ENCODE results near the gene KCNN4. TPM values are rescaled to one million over a fixed set of nuclear protein-coding genes. Genes with fewer than 3 reads are reported as not detected.

Gene KCNN4
- total RNA-seq, 1 experiment from 2014 or later = 0.26 TPM

GRCh38 chr19:43774103-43774939 lies 6.5 kb downstream of the KCNN4 start:
- Histone ChIP-seq H2BK20ac (ENCODE audit: low read depth, low read length, poor library complexity, severe bottlenecking) (no peak overlapping the region), H3K4me1 (ENCODE audit: insufficient read depth, low read length) (peaks cover 7% of the 10 kb centered on the region; the same call in 1 of the 2 replicates), H3K79me1 (ENCODE audit: insufficient read depth, low read depth, low read length, poor library complexity, severe bottlenecking) (no peaks in the 10 kb centered on the region), H3K27me3 (ENCODE audit: insufficient read depth, low read length) (peaks cover 12% of the 10 kb centered on the region; the same call in 1 of the 2 replicates), H2BK5ac (ENCODE audit: insufficient read length, low read length) (no peak overlapping the region), H3K4me2 (ENCODE audit: insufficient read depth, insufficient read length, low read length) (peak overlapping the region; percentile 57), H4K8ac (replicated peaks; ENCODE audit: insufficient read length, low read depth, low read length) (no peak overlapping the region), H3K18ac (ENCODE audit: insufficient read length, low read depth, low read length) (no peak overlapping the region), H2AK5ac (ENCODE audit: insufficient read length, low read length) (no peak overlapping the region), H4K20me1 (ENCODE audit: control insufficient read depth, insufficient read depth, insufficient read length) (no peaks in the 10 kb centered on the region), H2BK15ac (ENCODE audit: low read depth, low read length) (no peak overlapping the region), H2AFZ (ENCODE audit: low read length) (no peak overlapping the region), H2BK12ac (ENCODE audit: insufficient read length, low read depth, low read length) (no peak overlapping the region), H3T11ph (ENCODE audit: low read length) (no peak overlapping the region), H3K56ac (ENCODE audit: insufficient read length, low read depth, low read length) (no peak overlapping the region), H3K4ac (ENCODE audit: low read depth, low read length) (no peak overlapping the region), H2BK120ac (ENCODE audit: low read depth, low read length, poor library complexity, severe bottlenecking) (no peak overlapping the region), H3K9ac (ENCODE audit: extremely low read depth, insufficient read length, low read length) (no peak overlapping the region), H3K9me3 (ENCODE audit: control insufficient read depth, low read depth, low read length) (no peaks in the 10 kb centered on the region), H3K27ac (ENCODE audit: insufficient read length, low read depth, low read length) (no peak overlapping the region), H3K79me2 (ENCODE audit: insufficient read depth, low read length) (no peaks in the 10 kb centered on the region), H3K14ac (ENCODE audit: insufficient read depth, low read length) (no peak overlapping the region), H3K23ac (ENCODE audit: insufficient read length, low read depth, low read length) (no peak overlapping the region), H3K23me2 (ENCODE audit: insufficient read length, low read depth, low read length, poor library complexity, severe bottlenecking) (peaks cover 7% of the 10 kb centered on the region), H4K91ac (ENCODE audit: insufficient read length, low read depth, low read length) (no peak overlapping the region), H4K5ac (ENCODE audit: insufficient read length, low read depth, low read length) (no peak overlapping the region)
- Mint-ChIP-seq H3K4me1 (peaks cover 34 to 46% of the 10 kb centered on the region in 2 experiments), H3K27me3 (ENCODE audit: low read depth) (peaks cover 88% of the 10 kb centered on the region), H3K4me3 (peak overlapping the region; percentile 56 to 79), H3K36me3 (ENCODE audit: insufficient read depth in 1 of 3, low read depth in 3 of 3) (no peaks in the 10 kb centered on the region; a peak in 2 of 7 replicates), H3K9me3 (no peaks in the 10 kb centered on the region; a peak in 1 of 5 replicates), H3K27ac (no peak overlapping the region)
- TF ChIP-seq, protein P1, sequence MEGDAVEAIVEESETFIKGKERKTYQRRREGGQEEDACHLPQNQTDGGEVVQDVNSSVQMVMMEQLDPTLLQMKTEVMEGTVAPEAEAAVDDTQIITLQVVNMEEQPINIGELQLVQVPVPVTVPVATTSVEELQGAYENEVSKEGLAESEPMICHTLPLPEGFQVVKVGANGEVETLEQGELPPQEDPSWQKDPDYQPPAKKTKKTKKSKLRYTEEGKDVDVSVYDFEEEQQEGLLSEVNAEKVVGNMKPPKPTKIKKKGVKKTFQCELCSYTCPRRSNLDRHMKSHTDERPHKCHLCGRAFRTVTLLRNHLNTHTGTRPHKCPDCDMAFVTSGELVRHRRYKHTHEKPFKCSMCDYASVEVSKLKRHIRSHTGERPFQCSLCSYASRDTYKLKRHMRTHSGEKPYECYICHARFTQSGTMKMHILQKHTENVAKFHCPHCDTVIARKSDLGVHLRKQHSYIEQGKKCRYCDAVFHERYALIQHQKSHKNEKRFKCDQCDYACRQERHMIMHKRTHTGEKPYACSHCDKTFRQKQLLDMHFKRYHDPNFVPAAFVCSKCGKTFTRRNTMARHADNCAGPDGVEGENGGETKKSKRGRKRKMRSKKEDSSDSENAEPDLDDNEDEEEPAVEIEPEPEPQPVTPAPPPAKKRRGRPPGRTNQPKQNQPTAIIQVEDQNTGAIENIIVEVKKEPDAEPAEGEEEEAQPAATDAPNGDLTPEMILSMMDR (conservative IDR thresholded peaks at IDR 0.05) = peak; percentile 70
- peak; percentile 87 for DNase-seq
- WGBS (ENCODE audit: extremely low coverage, insufficient read length, low lambda C conversion rate) = no CpG with 5 or more reads among the region's 63 CpGs
